ENCODE data around the gene ENO4. TPM values are rescaled to one million over a fixed set of nuclear protein-coding genes. Genes with fewer than 3 reads are reported as not detected.

ENO4 gene
- total RNA-seq, 4 donors from 2014 or later: 0.20 to 0.67 (median 0.58) TPM; not detected in 1

- TF ChIP-seq CTCF (IDR thresholded peaks at IDR 0.05) (no peak), POLR2AphosphoS5 (IDR thresholded peaks at IDR 0.05) (no peak), EP300 (IDR thresholded peaks at IDR 0.05) (no peak), POLR2A (IDR thresholded peaks at IDR 0.05) (no peak)
- Histone ChIP-seq H3K9me3 (no peaks in the 10 kb centered on the region), H3K4me3 (no peak overlapping the region), H3K36me3 (peaks cover 0 to 30% of the 10 kb centered on the region in 2 donors), H3K27me3 (no peaks in the 10 kb centered on the region), H3K4me1 (no peaks in the 10 kb centered on the region), H3K27ac (no peak overlapping the region)
- WGBS, 2 donors (ENCODE audit: low coverage in 1 of 2): 60 to 73% methylated on average over 1 of the region's 1 CpG
- ATAC-seq: no peak
Observed at GRCh38 chr10:116913695-116914094, 64.4 kb downstream of the ENO4 start.

- Histone ChIP-seq H3K27ac (no peak overlapping the region), H3K27me3 (no peaks in the 10 kb centered on the region), H3K9me3 (no peaks in the 10 kb centered on the region), H3K4me3 (no peak overlapping the region), H3K36me3 (peaks cover 0 to 34% of the 10 kb centered on the region in 2 donors), H3K4me1 (no peaks in the 10 kb centered on the region)
- no peak for TF ChIP-seq POLR2A (IDR thresholded peaks at IDR 0.05)
- no peak for TF ChIP-seq EP300 (IDR thresholded peaks at IDR 0.05)
- no peak for TF ChIP-seq CTCF (IDR thresholded peaks at IDR 0.05)
- no peak for TF ChIP-seq POLR2AphosphoS5 (IDR thresholded peaks at IDR 0.05)
- ATAC-seq: no peak
- 56 to 66% methylated on average over 2 of the region's 2 CpGs for WGBS, 2 donors (ENCODE audit: low coverage in 1 of 2)
Observed at GRCh38 chr10:116915340-116915739, 66.0 kb downstream of the ENO4 start.

GRCh38 chr10:116917481-116917880 is 68.2 kb downstream of the ENO4 start:
- TF ChIP-seq EP300 (IDR thresholded peaks at IDR 0.05) (no peak), POLR2AphosphoS5 (IDR thresholded peaks at IDR 0.05) (no peak)
- Histone ChIP-seq H3K27me3 (no peaks in the 10 kb centered on the region), H3K27ac (no peak overlapping the region), H3K36me3 (peaks cover 0 to 42% of the 10 kb centered on the region in 2 donors), H3K9me3 (no peaks in the 10 kb centered on the region), H3K4me1 (no peaks in the 10 kb centered on the region), H3K4me3 (no peak overlapping the region)
- WGBS, 2 donors (ENCODE audit: low coverage in 1 of 2): 86 to 100% methylated on average over 3 of the region's 3 CpGs
- ATAC-seq: no peak

- Histone ChIP-seq H3K9me3 (no peaks in the 10 kb centered on the region), H3K27me3 (no peaks in the 10 kb centered on the region), H3K4me1 (no peaks in the 10 kb centered on the region), H3K4me3 (no peak overlapping the region), H3K27ac (no peak overlapping the region), H3K36me3 (peaks cover 0 to 32% of the 10 kb centered on the region in 2 donors)
- no peak for ATAC-seq
- no peak for TF ChIP-seq POLR2AphosphoS5 (IDR thresholded peaks at IDR 0.05)
- WGBS, 2 donors (ENCODE audit: low coverage in 1 of 2): 89 to 96% methylated on average over 2 of the region's 2 CpGs
Observed at GRCh38 chr10:116918583-116918982, 69.3 kb downstream of the ENO4 start.

- ATAC-seq: no peak
Observed at GRCh38 chr10:116919164-116919563, 69.9 kb downstream of the ENO4 start.

More at GRCh38 chr10:116919164-116919563, 69.9 kb downstream of the ENO4 start:
- H3K9me3 ChIP-seq: no peaks in the 10 kb centered on the region
- 94 to 95% methylated on average over 2 of the region's 2 CpGs for WGBS, 2 donors (ENCODE audit: low coverage in 1 of 2)
- H3K4me3 ChIP-seq: no peak overlapping the region
- H3K36me3 ChIP-seq: peaks cover 0 to 26% of the 10 kb centered on the region in 2 donors
- H3K27me3 ChIP-seq: no peaks in the 10 kb centered on the region
- TF ChIP-seq POLR2A (IDR thresholded peaks at IDR 0.05): no peak
- TF ChIP-seq EP300 (IDR thresholded peaks at IDR 0.05): no peak
- TF ChIP-seq CTCF (IDR thresholded peaks at IDR 0.05): no peak
- TF ChIP-seq POLR2AphosphoS5 (IDR thresholded peaks at IDR 0.05): no peak
- H3K4me1 ChIP-seq: no peaks in the 10 kb centered on the region
- H3K27ac ChIP-seq: no peak overlapping the region

Measured in gastroesophageal sphincter (tissue), 4 donors.